Kidney (tissue), 14 donors: ENCODE results near the gene RIN1. TPM values are rescaled to one million over a fixed set of nuclear protein-coding genes. Genes with fewer than 3 reads are reported as not detected.

ENCODE experiments used
- DNase-seq, 5 donors: peaks; one replicate each; pipeline ENCODE4 v3.0.0-alpha.2; 2013 to 2020
- FAIRE-seq: peaks from 2 replicates; lab custom pipeline; 2012; peaks lifted over from hg19 to GRCh38; lab: Jason Lieb, UNC
- H3K27ac ChIP-seq, 2 donors: one replicate each; pipeline ENCODE4 v1.7.0; 2013; ENCODE audit warnings: low read depth in 2 of 2, low read length in 2 of 2, inconsistent platforms in 1 of 2
- H3K27me3 ChIP-seq: one replicate; pipeline ENCODE4 v1.7.1; 2013; ENCODE audit warnings: low read length, inconsistent platforms; ENCODE audit not compliant: control insufficient read depth, insufficient read depth
- H3K36me3 ChIP-seq, 3 donors: one replicate each; pipeline versions ENCODE4 v1.7.0 to v1.7.1; 2013; ENCODE audit warnings: low read length in 3 of 3, control low read depth in 1 of 3, inconsistent platforms in 1 of 3; ENCODE audit not compliant: insufficient read depth in 3 of 3, control insufficient read depth in 2 of 3
- H3K4me1 ChIP-seq, 3 donors: one replicate each; pipeline versions ENCODE4 v1.7.0 to v1.7.1; 2013; ENCODE audit warnings: low read length in 3 of 3, inconsistent platforms in 1 of 3, low read depth in 1 of 3; ENCODE audit not compliant: control insufficient read depth in 2 of 3, insufficient read depth in 2 of 3
- H3K4me3 ChIP-seq, 3 donors: one replicate each; pipeline versions ENCODE4 v1.7.0 to v1.8.1; 2013; ENCODE audit warnings: low read length in 3 of 3, control low read depth in 1 of 3, inconsistent platforms in 1 of 3
- H3K9ac ChIP-seq, 3 donors: one replicate each; pipeline versions ENCODE4 v1.7.0 to v1.7.1; 2013; ENCODE audit warnings: low read length in 3 of 3, control low read depth in 1 of 3, inconsistent platforms in 1 of 3
- H3K9me3 ChIP-seq, 3 donors: one replicate each; pipeline versions ENCODE4 v1.7.0 to v1.7.1; 2013; ENCODE audit warnings: low read length in 3 of 3, control low read depth in 1 of 3, inconsistent platforms in 1 of 3; ENCODE audit not compliant: control insufficient read depth in 2 of 3, insufficient read depth in 1 of 3
- intact Hi-C: fragments of 100-400 bp; cut with DNase I; formaldehyde crosslinking; loops from one replicate; pipeline ENCODE4 v1.11.1; 2022
- polyA plus RNA-seq: library from polyadenylated mRNA; stranded (reverse); fragments of 350-450 nt; fragmentation: Illumina TruSeq; extraction: RNeasy Lipid Tissue Mini Kit (QIAGEN cat#74804); gene quantifications from one replicate; pipeline ENCODE4 v1.2.3, GENCODE V29; 2014; ENCODE audit warnings: low read depth, low replicate concordance; ENCODE audit not compliant: insufficient read depth
- total RNA-seq: library from RNA; stranded (reverse); fragmentation: NEBNext Ultra II Directional; extraction: Animal tissue kit (Norgen Biotek cat#: 25700); gene quantifications from one replicate; pipeline ENCODE4 v1.2.1, GENCODE V29; 2021
- TF ChIP-seq, protein P1 (sequence below): IDR thresholded peaks from 3 replicates; pipeline ENCODE4 v1.5.1; 2012; ENCODE audit warnings: mild to moderate bottlenecking, moderate library complexity, borderline replicate concordance; ENCODE audit not compliant: insufficient read depth; ENCODE audit errors: extremely low read depth
- donor health status: control.
- donor health status: control.
- donor health status: control.
- donor health status: control.
- donor health status: control.
- donor health status: DM: yes; HTN: yes; CAD: no.
- donor health status: Normal renal cell carcinoma (clear cell type).

The RIN1 gene
- total and polyA plus RNA-seq, 2 donors from 2014 or later = 2.3 to 9.2 TPM

DNA sequence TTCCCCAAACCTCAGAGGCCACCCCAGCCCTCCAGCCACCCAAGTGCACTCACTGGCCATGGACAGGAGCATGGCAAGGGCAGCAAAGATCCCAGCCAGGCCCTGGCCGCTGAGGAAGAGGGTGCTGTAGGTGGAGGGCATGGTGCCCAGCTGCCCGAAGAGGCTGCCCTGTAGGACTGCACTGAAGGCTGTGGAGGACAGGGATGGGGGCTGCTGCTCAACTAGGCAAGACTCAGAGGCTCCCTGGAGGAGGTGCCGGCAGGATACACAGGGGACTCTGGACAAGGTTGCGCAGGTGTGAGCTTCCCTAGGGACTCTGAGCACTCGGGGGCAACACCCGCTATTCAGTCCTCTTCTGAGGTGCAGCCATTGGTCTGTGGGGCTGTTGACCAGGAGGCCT, 32.2 kb upstream of the RIN1 start:
- TF ChIP-seq, protein P1, sequence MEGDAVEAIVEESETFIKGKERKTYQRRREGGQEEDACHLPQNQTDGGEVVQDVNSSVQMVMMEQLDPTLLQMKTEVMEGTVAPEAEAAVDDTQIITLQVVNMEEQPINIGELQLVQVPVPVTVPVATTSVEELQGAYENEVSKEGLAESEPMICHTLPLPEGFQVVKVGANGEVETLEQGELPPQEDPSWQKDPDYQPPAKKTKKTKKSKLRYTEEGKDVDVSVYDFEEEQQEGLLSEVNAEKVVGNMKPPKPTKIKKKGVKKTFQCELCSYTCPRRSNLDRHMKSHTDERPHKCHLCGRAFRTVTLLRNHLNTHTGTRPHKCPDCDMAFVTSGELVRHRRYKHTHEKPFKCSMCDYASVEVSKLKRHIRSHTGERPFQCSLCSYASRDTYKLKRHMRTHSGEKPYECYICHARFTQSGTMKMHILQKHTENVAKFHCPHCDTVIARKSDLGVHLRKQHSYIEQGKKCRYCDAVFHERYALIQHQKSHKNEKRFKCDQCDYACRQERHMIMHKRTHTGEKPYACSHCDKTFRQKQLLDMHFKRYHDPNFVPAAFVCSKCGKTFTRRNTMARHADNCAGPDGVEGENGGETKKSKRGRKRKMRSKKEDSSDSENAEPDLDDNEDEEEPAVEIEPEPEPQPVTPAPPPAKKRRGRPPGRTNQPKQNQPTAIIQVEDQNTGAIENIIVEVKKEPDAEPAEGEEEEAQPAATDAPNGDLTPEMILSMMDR = no peak
- Histone ChIP-seq H3K36me3 (peaks cover 0 to 4% (median 0%) of the 10 kb centered on the region in 3 donors), H3K9me3 (no peaks in the 10 kb centered on the region), H3K4me1 (peaks cover 0 to 6% (median 0%) of the 10 kb centered on the region in 3 donors), H3K4me3 (no peak overlapping the region), H3K27ac (no peak overlapping the region), H3K9ac (no peak overlapping the region), H3K27me3 (no peaks in the 10 kb centered on the region)
- DNase-seq (no peak), FAIRE-seq (no peak)
- intact Hi-C loops = loop anchor here (5.0 kb wide), 1 partner anchor 191 kb away; no protein-coding TSS in a partner anchor

DNA sequence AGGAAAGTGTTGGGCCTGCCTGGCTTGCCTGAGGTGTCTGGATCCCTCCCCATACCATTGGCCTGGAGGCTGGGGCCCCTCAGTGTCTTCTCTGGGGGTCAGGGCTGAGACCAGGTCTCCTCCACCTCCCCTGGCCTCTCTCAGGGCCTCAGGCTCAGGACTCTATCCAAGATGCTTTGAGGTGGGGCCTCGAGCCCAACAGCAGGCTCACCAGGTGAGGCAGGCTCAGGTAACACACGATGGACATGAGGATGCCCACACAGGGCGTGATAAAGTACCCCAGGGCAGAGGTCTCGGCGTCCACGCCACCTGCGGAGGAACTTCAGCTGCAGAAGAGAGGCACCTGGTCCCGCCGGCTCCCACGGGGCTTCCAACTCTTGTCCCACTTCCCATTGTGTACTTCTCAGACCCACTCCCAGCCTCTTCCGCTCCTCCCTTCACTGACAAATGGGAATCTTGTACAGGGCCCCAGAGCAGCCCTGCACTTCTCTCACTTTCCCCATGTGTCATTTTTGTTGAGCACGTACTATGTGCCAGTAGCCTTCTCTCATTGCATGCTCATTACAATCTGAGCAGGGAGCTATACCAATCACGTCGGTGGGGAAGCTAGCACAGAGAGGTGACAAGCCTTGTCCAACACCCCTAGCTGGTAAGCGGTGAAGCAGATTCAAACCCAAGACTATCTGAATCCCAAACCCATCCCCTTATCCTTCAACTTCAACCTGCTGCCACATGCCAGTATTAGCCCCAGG, 31.5 kb upstream of the RIN1 start:
- H3K9ac ChIP-seq = no peak overlapping the region
- FAIRE-seq (no peak), DNase-seq (no peak)
- intact Hi-C loops = loop anchor here (5.0 kb wide), 1 partner anchor 190 kb away; no protein-coding TSS in a partner anchor
- no peaks in the 10 kb centered on the region for H3K27me3 ChIP-seq
- no peak overlapping the region for H3K27ac ChIP-seq
- H3K9me3 ChIP-seq = no peaks in the 10 kb centered on the region
- peaks cover 0 to 6% (median 0%) of the 10 kb centered on the region in 3 donors for H3K4me1 ChIP-seq
- TF ChIP-seq, protein P1 = no peak
- peaks cover 0 to 4% (median 0%) of the 10 kb centered on the region in 3 donors for H3K36me3 ChIP-seq
- no peak overlapping the region for H3K4me3 ChIP-seq

DNA sequence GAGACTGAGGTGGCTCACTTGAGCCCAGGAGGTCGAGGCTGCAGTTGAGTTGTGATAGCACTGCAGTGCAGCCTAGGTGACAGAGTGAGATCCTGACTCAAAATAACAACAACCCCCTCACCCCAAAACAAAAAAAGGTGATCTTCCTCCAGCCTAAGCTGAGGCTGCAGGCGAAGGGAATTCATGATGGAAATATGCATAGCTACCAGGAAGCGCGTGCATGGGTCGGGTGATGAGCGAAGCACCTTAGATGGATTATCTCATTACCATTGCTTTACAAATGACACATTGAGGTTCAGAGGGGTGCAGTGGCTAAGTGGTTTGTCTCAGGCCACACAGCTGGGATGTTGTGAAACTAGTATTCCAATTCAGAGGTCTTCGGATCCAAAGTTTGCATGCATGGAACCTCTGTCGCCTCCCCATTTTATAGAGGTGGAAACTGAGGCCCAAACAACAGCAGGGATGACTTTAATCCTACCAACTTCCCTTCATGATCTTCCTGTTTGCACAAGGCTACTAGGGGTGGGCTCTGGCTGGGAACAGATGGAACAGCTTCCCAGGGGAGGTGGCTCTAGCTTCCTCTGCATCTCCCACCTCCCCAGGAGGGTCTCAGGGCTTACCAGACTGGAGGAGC, 30.7 kb upstream of the RIN1 start:
- no peaks in the 10 kb centered on the region for H3K27me3 ChIP-seq
- H3K9ac ChIP-seq = no peak overlapping the region
- no peak overlapping the region for H3K4me3 ChIP-seq
- intact Hi-C loops = loop anchor here (5.0 kb wide), 1 partner anchor 190 kb away; no protein-coding TSS in a partner anchor
- no peaks in the 10 kb centered on the region for H3K9me3 ChIP-seq
- H3K27ac ChIP-seq = no peak overlapping the region
- DNase-seq (no peak), FAIRE-seq (no peak)
- H3K4me1 ChIP-seq = peaks cover 0 to 6% (median 0%) of the 10 kb centered on the region in 3 donors
- peaks cover 0 to 4% (median 0%) of the 10 kb centered on the region in 3 donors for H3K36me3 ChIP-seq
- TF ChIP-seq, protein P1 = no peak
